NCI-H446 treated with DMSO at 0.1 percent for 48 hours (cell line): ENCODE results near the gene CCDC80.
A peak's percentile ranks its signal among the peaks of the same experiment; 100 is the strongest.

ENCODE experiments used
- DNase-seq: peaks from one replicate; lab custom pipeline; 2025; lab: John Stamatoyannopoulos, UW

Gene CCDC80

DNA sequence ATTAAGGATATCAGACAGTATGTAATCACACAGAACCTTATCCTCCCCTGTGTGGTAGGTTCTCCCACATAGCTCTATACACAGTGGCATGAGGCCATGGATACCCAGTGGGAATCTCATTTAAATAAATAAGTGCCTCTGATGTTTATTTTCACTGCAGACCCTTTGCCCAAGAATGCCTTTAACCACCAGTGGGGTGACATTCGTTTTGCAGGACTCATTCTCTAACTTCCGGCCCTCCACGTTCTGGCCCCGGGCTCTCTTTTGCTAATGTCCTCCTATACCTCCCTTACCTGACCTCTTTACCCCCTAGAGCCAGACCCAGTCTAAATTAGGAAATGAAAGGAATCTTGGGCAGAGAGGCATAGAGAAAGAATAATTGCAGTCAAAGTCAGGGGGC is 8.3 kb downstream of the CCDC80 start:
- no peak for DNase-seq

DNA sequence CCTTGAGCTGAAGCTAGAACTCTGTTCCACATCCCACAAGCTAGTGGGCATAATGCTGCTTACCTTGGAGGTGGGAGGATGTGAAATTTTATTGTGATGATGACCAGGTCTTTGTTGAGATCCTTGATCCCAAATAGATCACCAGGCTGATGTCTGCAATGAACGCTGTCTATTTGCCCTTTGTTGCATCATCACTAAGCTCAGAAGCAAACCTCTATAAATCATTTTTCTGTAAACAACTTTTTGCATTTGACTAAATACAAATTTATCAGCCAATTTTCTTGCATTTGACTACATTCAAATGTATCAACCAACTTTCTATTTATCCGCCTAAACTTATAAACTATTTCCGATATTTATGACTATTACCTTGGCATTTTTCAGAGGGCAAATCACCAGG is 9.7 kb downstream of the CCDC80 start:
- DNase-seq, result no peak

DNA sequence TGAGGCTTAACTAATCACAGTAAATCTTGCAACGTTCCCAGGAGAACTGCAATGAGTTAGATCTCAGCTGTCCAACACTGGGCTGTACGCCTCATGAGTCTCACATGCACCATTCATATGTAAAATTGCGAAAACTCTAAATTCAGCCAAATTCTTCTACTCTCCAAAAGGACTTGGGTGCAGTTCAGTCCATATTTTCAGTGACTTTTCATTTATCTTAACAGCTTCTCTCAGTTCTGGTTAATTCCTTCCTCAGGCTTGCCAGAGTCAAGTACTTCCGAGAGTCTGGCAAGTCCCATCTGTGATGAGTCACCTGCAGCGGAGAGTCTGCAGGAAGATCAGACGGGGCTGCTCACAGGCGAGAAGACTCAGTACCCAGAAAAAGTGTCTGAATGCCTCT is 11.5 kb downstream of the CCDC80 start:
- peak; percentile 80 for DNase-seq

DNA sequence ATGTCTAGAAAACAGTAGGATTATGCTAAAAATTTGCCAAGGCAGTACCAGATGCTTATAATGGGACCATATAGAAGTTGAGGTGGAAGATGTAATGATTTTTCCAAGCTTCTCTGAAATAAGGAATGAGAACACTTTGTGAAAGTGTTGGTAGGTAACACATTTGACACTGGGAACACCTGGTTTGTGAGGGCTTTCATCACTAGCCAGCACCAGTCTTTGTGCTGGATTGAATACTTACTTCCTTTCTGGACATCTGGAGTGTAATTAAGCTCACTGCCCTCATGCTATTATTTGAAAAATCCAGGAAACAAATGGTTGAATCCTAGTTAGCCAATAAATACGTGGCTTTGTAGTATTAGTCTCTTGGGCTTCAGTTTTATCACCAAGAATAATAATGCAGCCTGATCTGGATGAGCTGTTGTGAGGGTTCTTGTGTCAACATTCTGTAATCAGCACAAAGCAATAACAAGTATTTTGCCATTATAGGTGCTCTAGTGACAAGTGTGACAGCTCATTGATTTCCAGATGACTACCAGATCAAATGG is 12.9 kb downstream of the CCDC80 start:
- DNase-seq, result no peak

DNA sequence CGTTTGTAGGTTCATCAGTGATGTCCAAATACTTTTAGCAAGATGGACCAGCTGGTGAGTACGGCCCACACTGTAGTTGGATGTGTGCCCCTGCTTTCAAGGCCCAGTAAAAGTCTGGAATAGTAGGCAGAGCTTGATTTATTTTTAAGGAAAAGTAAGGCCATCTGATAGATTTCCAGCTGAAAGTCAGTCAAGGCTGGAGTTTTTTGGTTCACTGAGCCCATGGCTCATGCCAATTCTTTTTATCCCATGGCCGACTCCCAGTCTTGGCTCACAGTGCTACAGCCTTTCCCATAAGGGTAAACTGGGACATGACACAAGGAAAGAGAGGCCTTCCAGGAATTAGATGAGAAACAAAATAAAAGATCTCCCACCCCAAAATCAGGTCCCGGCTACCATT is 13.5 kb downstream of the CCDC80 start:
- DNase-seq, result peak; percentile 77

DNA sequence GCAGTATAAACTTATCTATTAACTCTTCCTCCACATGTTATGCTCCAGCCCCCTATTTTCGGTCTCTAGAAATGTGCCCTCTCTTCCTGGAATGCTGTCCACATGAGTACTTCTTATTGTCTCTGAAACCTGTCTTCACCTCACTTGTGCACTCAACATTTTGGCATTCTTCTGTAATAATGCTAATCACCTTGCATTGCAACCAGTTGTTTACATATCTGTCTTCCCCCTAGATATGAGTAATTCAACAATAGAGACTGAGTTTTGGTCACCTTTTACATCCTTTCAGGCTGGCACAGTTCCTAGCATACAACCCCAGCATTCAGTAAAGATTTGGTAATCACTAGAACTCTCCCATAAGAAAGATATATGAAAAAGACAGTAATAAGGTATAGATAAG is 17.2 kb downstream of the CCDC80 start:
- DNase-seq, result no peak

DNA sequence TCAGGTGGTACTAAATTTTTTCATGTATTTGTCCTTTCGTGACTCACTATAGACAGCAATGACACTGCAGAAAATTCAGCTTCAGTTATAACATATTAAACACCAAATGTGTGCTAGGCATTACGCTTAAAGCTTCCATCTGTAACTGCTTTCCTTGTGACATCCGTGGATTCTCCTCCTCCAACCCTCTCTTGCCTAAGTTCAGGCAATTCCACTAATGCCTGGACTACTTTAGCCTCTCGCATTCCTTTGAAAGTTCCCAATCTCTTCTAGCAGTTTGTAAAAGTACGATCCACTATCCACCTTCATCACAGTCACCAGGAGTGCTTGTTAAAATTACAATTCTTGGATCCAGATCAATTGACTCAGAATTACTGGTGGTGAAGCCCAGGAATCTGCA is 17.7 kb downstream of the CCDC80 start:
- DNase-seq, result no peak

DNA sequence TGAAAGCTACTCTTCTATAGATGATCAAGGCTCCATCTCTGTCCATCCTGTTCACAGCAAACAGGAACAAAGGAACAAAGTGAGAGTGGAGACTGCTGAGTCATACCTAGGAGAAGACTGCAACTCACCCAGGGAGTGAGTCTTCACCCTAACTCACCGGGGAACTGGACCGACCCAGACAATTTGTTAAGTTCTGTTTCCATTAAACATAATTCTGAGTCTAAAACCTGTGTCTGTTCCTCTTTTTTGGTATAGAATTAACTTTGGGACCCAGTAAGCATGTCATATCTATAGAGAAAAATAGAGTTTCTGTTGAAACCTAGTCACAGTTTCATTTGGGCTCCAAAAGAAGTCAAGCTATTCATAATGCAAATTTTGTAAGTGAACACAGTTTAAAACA is 21.6 kb downstream of the CCDC80 start:
- no peak for DNase-seq

DNA sequence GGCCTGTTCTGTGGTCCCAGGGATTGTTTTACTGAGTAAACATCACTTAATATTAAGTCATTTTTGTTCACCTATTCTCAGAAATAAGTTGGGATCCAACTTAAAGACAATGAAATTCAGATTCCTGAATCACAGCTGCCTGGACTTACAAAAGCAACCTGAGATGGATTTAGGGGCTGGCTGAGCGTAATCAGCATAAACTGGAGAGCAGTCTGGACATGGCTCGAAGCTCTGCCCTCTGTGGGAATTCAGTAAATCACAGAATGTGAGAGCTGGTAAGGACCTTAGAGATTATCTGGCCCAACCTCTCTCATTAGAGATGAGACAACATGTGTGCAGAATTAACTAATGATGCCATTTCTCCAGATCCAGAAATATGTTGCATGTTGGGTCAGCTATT is 23.7 kb downstream of the CCDC80 start:
- no peak for DNase-seq

DNA sequence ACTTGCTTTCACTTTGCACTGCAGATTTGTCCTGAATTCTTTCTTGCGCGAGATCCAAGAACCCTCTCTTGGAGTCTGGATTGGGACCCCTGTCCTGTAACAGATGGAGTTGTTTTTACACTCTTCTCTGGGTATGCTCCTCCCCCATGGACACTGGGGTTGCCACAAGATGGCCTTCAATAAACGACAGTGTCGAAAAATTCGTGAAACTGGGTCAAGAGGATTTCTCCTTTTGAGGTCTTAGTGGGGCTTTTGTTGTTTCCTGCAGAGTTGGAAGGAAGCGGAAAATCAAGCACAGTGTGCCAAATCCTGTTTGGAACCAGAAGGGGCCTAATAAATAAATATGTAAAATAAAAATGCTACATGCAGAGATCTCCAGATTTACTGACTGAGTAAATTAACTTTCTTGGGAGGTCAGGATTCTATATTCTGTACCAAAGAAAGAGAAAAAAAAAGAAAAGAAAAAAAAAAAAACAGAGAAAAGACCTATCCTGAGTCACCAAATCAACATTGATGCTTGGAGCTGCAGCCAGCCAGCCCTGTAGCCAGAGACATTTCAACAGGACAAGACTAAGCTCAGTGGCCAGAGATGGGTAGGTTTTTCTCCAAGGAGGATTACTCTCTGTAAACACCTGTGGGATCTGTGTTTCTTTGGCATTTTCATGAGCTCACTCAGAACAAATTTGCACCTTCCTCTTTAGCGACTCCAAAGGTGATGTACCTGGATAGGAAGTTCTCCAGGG is 24.8 kb downstream of the CCDC80 start:
- DNase-seq, result no peak

DNA sequence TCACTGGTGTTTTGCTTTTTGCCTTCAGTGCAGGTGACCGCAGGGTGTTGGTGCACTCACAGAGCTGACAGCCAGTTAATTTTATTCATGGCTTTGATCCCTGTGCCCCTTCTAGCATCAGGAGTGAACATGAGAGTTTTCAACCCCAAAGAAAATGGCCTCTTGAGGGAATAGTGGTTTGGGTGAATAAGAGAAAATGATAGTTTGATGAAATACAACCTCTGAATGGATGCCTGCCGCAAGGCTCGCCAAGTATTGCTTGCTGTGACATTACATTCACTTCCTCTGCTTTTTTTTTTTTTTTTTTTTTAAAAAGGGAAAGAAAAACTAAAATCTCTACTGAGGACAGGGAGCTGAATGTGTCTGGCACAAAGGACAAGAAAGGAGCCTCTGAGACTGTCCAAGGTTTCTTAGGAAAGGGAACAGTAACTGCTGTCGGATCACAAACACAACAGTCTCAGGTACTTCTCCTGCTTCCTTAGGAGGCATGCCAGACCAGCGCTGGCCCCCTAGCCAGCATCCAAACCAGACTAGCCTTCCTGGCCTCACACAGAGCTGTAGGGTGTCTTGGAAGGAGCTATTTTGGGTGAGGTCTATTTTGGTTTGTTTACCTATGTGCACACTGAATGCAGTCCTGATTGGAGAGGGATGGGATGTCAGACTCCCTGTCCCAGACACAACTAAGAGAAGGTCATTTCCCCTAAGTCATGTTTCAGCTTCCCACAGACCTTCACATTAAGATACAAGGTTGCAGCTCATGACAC is 29.0 kb downstream of the CCDC80 start:
- DNase-seq, result no peak

DNA sequence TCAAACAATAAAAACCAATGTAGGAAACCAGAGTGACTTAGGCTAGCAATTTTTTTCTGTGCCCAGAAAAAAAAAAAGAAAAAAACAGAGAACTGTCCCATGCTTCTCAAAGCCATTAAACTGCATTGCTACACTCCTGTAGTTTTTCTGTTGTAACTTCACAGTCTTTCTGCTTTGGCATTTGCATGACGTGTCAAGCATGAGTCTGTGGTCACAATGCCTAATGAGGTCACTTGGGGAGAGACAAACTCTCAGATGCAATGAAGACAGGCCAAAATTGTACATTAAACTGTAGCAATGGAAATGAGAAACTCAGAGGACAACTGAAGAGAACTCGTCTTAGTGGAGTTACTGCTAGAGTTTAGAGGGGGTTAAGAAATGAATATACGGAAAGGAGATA is 30.8 kb downstream of the CCDC80 start:
- no peak for DNase-seq

DNA sequence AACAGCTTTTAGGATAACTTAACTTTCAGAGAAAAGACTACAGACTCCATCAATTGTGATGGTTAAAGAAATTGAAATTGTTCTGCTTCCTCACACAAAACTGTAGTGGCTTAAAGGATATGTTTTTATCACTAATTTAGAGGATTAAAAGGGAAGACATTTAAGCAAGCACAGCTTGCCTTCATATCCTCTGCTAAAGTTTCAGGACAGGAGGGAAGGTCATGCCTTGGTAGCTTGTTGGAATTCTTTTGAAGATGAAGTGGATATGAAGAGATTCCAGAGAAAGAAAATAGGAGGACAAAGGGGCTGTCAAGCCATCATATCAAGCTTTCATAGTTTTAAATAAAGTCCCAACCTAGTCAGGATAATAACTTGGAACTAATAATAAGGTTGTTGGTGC is 33.1 kb downstream of the CCDC80 start:
- no peak for DNase-seq

DNA sequence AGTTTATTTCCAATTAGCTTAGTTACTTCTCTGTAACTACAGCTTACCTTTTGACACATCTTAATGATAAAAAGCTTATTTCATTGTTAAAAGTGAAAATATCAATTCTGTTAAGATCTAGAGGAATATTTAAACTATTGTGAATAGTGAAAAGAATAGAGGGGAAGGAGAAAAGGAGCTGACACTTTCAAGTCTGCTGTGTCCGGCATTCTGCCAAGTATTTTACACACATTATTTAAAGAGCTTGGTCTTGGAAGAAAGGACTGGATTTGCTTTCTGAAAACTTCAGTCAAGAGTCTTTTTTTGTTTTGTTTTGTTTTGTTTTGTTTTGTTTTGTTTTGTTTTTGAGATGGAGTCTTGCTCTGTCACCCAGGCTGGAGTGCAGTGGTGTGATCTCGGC is 34.8 kb downstream of the CCDC80 start:
- no peak for DNase-seq

DNA sequence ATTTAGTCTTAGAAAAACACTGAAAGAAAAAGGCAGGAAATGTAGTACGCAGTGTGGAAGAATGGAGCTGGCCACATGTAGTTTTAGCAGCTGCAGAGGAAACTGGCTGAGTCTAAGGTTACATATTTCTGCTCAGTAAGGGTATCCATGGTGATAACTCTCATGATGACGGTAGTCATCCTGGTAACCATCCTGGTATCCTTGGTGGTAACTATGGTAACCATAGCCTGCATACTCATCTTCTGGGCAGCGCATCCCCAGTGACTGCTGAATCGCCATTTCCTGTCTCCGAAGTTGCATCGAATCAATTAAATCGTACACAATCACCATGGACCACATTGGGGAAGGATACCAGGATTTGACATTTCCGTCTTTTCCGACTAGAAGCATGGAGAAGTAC is 35.7 kb downstream of the CCDC80 start:
- DNase-seq, result no peak

DNA sequence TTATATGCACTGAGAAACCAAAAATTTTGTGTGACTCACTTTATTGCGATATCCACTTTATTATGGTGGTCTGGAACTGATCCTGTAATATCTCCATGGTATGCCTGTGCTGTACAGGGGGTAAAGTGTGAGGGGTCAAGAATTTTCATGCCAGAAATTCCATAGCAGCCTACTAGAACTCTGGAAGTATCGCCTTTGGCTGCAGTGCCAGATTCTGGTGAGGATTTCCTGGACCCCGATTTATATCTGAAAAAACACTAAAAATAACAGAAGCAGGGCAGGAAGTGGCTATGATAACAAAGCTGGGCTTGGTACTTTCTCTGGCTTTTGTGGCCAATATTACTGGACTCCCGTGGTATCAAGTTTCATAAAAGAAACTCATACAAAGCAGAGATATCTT is 36.4 kb downstream of the CCDC80 start:
- DNase-seq, result no peak

DNA sequence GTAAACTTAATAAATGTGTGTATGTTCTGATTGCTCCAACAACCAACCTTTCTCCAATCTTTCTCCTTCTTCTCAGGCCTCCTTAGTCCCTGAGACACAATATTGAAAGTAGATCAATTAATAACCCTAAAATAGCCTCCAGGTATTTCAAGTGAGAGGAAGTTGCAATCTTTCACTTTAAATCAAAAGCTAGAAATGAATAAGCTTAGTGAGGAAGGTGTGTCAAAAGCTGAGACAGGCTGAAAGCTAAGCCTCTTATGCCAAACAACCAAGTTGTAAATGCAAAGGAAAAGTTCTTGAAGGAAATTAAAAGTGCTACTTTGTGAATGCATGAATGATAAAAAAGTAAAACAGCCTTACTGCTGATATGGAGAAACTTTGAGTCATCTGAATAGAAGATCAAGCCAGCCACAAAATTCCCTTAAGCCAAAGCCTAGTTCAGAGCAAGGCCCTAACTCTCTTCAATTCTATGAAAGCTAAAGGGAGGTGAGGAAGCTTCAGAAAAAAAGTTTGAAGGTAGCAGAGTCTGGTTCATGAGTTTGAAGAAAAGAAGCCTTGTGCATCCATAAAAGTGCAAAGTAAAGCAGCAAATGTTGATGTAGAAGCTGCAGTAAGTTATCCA is 38.6 kb downstream of the CCDC80 start:
- DNase-seq, result no peak

DNA sequence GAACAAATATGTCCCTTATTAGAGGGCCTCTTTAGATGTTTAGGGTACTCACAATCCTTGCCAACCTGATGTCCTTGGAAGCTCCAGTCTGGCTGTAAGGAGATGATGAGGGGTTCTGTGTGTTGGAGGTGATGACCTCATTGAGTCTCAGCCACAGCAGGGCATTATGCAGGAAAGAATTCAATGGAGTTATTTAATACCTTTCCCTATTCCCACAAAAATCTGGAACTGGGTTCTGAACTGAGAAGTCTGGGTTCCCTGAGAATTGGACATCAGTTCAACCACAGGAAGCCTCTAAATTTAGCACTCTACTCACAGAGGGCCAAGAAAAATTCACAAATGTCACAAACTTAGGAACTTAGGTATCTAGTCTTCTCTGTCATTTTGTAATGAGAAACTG is 42.2 kb downstream of the CCDC80 start:
- no peak for DNase-seq

DNA sequence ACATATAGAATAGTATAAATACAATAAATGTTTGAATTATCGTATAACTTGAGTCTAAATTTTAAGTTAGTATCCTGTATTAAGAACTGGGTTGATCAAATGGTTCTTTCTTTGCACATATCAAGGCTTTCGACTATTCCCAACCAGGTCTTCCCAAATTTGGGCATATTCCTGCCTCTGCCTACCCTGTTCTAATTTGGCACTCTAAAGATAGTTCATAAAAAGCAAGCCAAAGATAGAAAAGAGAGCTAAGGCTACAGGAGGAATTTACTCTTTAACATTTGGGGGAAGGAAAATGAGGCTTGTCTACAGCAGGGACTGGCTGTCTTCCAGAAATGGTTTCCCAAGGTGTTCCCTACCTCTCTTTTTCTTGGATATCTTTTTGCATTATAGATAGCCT is 43.0 kb downstream of the CCDC80 start:
- DNase-seq, result no peak

DNA sequence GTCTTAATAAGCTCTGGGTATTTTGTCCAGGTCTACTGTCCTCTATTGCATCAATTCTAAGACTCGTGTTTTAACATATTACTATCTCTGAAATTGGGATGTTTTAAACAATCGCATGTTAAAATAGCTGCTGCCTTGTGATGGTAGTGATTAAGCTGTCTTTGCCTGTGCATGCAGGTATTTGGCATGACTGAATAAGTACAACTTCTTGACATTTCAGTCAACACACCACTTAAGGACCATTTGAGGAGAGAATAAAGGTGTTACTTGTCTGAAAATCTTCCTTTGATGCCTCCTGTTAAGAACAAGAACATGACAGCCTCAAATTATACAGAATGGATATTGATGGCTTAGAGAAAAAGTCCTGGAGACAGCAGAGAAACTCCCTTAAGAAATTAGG is 46.1 kb downstream of the CCDC80 start:
- DNase-seq, result no peak

DNA sequence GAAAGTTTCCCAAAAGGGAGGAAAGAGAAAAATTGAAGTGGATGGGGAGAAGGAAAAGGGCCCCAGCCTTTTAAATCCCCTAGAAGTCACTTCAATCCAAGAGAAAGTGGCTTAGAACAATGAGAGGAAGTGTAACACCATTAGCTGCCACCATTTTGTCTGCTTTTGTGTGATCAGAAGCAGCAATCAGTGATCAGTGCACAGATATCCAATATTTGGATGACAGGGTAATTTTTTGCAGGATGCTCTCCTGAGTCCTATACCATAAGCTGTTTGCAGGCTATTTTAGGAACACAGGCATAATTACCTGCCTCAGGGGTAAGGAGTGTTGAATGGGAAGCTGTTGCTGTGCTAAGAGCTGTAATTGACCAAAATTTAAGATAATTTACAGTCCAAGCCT is 47.7 kb downstream of the CCDC80 start:
- no peak for DNase-seq

DNA sequence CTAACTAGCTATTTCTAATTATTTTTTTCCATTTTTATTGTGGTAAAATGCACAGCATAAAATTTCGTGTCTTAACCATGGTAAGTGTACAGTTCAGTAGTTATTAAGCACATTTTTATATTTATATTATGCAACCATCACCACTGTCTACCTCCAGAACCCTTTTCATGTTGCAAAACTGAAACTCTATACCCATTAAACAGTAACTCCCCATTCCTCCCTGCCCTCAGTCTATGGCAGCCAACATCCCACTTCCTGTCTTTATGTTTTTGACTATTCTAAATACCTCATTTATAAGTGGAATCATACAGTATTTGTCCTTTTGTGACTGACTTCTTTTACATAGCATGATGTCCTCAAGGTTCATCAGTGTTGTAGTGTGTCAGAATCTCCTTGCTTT is 53.6 kb downstream of the CCDC80 start:
- DNase-seq, result no peak

DNA sequence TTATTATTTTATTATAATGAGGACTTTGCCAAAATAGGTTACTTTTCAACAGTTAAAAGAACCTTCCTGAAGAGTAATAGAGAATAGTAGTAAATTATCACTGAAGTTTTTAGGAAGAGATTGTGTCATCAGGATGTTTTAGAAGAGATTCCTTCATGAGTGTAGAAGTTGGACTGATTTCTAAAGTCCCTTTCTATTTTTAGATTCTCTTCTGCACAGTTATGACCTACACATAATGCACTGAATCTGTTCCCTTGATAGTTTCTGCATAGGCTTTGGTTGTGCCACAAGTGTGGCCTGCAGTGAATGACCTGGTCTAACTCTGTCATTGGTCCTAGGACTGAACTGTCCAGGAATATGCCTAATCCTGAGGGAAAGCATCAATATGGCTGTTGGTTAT is 55.2 kb downstream of the CCDC80 start:
- no peak for DNase-seq
